ENCODE results near the gene CA6. TPM values are rescaled to one million over a fixed set of nuclear protein-coding genes. Genes with fewer than 3 reads are reported as not detected.
"Not testable (repeated sequence)": the region's sequence is repeated elsewhere in the genome, so short reads cannot be mapped to it uniquely, and the experiment has no call there.

The CA6 gene
- total RNA-seq, 1 donor from 2014 or later, result not detected

DNA sequence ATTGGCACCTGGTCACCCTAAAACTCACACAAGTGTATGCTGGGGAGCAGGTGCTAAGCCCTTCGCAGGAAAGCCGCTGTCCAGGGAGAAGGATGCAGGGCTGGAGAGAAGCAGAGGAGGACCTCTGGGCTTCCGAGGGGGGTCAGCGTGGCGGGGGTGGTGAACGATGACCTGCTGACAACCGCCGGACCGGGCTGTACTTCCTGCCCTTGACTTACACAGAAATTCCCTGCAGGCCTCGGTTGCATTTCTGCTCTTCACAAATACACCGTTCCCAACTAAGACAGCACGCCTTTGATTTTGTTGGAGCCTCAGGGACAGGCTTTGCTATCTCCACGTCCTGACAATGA is 42.9 kb downstream of the CA6 start:
- Histone ChIP-seq H3K27me3 (ENCODE audit: control insufficient read depth, insufficient read depth, low read length) (no peaks in the 10 kb centered on the region), H3K36me3 (ENCODE audit: control insufficient read depth, insufficient read depth, low read length) (no peaks in the 10 kb centered on the region), H3K4me3 (ENCODE audit: low read depth, low read length) (no peak overlapping the region)
- no peak for DNase-seq (ENCODE audit: low read depth)
- TF ChIP-seq, protein P1, sequence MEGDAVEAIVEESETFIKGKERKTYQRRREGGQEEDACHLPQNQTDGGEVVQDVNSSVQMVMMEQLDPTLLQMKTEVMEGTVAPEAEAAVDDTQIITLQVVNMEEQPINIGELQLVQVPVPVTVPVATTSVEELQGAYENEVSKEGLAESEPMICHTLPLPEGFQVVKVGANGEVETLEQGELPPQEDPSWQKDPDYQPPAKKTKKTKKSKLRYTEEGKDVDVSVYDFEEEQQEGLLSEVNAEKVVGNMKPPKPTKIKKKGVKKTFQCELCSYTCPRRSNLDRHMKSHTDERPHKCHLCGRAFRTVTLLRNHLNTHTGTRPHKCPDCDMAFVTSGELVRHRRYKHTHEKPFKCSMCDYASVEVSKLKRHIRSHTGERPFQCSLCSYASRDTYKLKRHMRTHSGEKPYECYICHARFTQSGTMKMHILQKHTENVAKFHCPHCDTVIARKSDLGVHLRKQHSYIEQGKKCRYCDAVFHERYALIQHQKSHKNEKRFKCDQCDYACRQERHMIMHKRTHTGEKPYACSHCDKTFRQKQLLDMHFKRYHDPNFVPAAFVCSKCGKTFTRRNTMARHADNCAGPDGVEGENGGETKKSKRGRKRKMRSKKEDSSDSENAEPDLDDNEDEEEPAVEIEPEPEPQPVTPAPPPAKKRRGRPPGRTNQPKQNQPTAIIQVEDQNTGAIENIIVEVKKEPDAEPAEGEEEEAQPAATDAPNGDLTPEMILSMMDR (IDR thresholded peaks at IDR 0.05; ENCODE audit: insufficient read depth, low read length, poor library complexity, severe bottlenecking), result no peak

DNA sequence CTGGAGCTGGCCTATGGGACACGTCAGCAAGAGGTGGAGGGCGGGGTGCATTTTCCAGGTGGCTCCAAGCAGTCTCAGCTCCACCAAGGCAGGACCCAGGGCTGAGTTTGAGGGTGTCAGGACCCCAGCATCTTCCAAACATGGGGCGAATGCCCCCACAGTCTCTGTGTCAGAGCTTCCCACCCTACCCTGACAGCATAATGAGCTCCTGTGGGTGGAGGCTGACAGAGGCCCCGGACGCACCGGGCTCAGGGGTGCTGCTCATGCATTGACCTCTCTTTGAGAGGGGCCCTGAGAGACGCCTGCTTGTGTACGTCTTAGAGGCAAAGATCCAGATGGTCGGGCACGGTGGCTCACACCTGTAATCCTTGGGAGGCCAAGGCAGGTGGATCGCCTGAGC is 43.4 kb downstream of the CA6 start:
- DNase-seq (ENCODE audit: low read depth), result no peak
- TF ChIP-seq, protein P1 (IDR thresholded peaks at IDR 0.05; ENCODE audit: insufficient read depth, low read length, poor library complexity, severe bottlenecking), result no peak
- Histone ChIP-seq H3K27me3 (ENCODE audit: control insufficient read depth, insufficient read depth, low read length) (no peaks in the 10 kb centered on the region), H3K36me3 (ENCODE audit: control insufficient read depth, insufficient read depth, low read length) (no peaks in the 10 kb centered on the region), H3K4me3 (ENCODE audit: low read depth, low read length) (no peak overlapping the region)

DNA sequence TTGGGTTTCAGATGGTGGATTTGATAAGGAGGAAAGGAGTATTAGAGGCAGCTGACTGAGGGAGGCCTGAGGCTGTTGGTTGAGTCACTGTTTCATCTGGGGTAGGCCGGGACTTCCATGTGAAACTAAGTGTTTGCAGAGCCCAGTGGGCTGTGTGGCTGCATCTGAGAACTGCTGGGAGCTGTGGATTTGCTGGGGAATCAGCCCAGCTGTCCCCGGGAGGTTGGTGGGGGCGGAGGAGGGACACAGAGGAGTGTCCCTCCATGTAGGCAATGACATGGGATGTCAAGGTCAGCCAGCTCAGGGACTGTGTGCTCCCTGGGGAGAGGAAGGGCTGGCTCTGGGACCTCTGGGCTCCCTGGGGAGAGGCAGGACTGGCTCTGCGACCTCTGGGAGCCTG is 44.2 kb downstream of the CA6 start:
- no peaks in the 10 kb centered on the region for H3K27me3 ChIP-seq (ENCODE audit: control insufficient read depth, insufficient read depth, low read length)
- no peaks in the 10 kb centered on the region for H3K36me3 ChIP-seq (ENCODE audit: control insufficient read depth, insufficient read depth, low read length)
- no peak for DNase-seq (ENCODE audit: low read depth)
- TF ChIP-seq, protein P1 (IDR thresholded peaks at IDR 0.05; ENCODE audit: insufficient read depth, low read length, poor library complexity, severe bottlenecking), result no peak
- no peak overlapping the region for H3K4me3 ChIP-seq (ENCODE audit: low read depth, low read length)

DNA sequence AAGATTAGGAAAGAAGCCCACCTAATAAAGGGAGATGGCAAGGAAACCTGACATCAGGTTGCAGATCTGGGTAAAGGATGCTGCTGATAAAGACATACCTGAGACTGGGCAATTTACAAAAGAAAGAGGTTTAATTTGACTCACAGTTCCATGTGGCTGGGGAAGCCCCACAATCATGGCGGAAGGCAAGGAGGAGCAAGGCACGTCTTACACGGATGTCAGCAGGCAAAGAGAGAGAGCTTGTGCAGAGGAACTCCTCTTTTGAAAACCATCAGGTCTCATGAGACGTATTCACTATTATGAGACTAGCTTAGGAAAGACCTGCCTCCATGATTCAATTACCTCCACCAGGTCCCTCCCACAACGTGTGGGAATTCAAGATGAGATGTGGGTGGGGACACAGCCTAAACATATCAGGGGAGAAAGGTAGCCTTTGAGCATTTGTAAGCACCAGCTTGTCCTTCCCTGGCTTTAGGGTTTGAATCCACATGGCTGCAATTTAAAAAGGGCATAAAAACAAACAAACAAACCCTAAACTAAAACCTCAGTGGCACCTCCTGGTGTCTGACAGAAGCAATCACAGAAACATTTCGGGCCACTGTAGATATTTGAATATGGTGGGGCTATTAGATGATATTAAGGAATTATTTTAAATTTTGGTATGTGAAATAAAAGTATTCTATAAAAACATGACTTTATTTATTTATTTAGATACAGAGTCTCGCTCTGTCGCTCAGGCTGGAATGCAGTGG is 47.4 kb downstream of the CA6 start:
- DNase-seq (ENCODE audit: low read depth), result no peak
- Histone ChIP-seq H3K4me3 (ENCODE audit: low read depth, low read length) (no peak overlapping the region), H3K27me3 (ENCODE audit: control insufficient read depth, insufficient read depth, low read length) (no peaks in the 10 kb centered on the region), H3K36me3 (ENCODE audit: control insufficient read depth, insufficient read depth, low read length) (no peaks in the 10 kb centered on the region)
- TF ChIP-seq, protein P1 (IDR thresholded peaks at IDR 0.05; ENCODE audit: insufficient read depth, low read length, poor library complexity, severe bottlenecking), result no peak

DNA sequence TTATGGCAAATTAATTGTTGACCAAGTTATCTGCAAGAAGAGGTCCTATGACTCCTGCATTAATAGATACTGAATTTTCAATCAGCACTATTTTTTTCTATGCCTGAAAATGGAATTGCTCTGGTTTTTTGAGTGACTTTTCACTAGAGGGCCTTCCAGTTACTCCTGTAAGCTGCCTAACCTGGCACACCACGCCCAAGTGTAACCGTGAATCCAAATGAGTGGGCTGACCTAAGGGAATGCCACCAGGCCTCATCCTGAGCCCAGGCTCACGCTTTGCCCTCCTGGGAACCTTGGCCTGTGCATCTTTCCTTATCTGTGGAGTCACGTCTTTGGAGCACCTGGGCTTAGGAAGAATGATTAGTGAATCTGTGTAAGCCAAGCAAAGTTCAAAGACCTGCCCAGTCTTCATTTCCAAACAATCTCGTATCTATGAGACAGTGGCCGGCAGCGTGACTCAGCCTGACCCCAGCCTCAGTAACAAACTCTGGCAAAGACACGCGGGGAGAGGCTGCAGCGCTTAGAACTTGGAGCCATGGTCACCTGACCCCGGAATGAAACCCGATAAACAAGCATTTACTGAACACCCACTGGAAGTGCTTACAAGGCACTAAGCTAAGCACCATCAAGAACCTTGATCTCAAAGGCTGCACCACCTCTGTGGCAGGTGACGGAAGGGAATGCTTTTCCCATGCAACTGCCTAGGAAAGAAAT is 48.5 kb downstream of the CA6 start:
- not testable (repeated sequence) for H3K4me3 ChIP-seq (ENCODE audit: low read depth, low read length); DNase-seq (ENCODE audit: low read depth); H3K27me3 ChIP-seq (ENCODE audit: control insufficient read depth, insufficient read depth, low read length); H3K36me3 ChIP-seq (ENCODE audit: control insufficient read depth, insufficient read depth, low read length)

DNA sequence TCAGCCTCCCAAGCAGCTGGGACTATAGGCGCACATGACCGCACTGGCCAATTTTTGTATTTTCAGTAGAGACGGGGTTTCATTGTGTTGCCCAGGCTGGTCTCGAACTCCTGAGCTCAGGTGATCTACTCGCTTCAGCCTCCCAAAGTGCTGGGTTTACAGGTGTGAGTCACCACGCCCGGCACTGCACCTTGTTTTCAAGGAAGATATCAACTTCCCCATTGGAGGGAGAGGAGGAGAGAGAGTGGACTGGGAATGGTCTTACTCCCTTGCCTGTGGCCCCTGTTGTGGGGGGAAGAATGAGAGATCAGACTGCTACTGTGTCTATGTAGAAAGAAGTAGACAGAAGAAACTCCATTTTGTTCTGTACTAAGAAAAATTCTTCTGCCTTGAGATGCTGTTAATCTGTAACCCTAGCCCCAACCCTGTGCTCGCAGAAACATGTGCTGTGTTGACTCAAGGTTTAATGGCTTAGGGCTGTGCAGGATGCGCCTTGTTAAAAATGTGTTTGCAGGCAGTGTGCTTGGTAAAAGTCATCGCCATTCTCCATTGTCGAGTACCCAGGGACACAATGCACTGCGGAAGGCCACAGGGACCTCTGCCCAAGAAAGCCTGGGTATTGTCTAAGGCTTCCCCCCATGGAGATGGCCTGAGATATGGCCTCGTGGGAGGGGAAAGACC is 56.0 kb downstream of the CA6 start:
- not testable (repeated sequence) for H3K4me3 ChIP-seq (ENCODE audit: low read depth, low read length); H3K36me3 ChIP-seq (ENCODE audit: control insufficient read depth, insufficient read depth, low read length)

DNA sequence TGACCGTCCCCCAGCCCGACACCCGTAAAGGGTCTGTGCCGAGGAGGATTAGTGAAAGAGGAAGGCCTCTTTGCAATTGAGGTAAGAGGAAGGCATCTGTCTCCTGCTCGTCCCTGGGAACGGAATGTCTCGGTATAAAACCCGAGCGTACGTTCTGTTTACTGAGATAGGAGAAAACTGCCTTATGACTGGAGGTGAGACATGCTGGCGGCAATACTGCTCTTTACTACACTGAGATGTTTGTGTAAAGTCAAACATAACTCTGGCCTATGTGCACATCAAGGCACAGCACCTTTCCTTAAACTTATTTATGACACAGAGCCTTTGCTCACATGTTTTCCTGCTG is 56.5 kb downstream of the CA6 start:
- H3K27me3 ChIP-seq (ENCODE audit: control insufficient read depth, insufficient read depth, low read length); DNase-seq (ENCODE audit: low read depth); H3K4me3 ChIP-seq (ENCODE audit: low read depth, low read length); H3K36me3 ChIP-seq (ENCODE audit: control insufficient read depth, insufficient read depth, low read length): not testable (repeated sequence)

More for the DNA sequence above, 56.0 kb downstream of the CA6 start:
- DNase-seq (ENCODE audit: low read depth), result peak; percentile 10
- not testable (repeated sequence) for H3K27me3 ChIP-seq (ENCODE audit: control insufficient read depth, insufficient read depth, low read length)
